ENCODE results near the gene TBC1D1.

The TBC1D1 gene

DNA sequence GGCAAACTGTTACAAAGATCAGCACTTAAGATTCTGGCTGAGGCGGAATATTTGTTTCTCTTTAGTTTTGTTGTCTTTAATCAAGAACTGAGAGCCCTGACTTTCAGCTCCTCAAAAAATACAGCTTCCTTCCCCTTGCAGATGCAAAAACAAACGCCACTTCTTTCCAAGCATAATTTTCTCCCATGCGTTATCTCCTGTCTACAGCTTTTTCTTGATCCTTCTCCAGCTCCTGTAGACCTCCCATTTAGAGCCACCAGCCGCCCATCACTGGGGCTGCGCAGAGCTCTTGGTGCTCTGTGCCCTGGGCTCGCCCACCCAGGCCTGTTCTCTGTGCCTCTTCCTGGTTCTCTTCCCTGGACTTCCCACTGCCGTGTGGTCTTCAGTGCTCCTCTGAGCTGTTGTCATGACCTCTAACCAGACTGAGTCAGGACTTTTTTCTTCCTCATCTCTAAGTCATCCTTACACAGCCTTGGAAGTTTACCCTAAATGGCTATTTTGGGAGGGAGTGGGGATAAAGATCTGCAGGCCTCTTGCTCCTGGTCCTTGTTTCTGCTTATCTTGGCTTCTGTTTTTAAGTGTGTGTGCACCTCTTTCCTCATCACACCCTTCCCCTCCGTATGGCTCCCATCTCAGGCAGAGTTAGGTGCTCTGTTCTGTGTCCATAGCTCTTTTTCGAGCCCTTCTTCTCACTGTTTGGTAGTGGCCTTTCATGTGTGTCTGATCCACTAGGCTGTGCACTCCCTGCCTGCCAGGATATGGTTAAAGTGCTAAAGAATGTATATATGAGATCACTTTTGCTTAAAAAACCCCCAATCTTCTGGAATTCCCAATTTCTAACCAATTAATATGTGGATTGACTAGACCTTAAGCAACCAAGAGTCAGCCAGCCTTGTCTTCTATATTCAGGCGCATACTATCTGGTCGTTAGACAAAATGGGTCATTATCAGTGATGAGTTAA lies 191.8 kb downstream of the TBC1D1 start:
- TF ChIP-seq, protein P1, sequence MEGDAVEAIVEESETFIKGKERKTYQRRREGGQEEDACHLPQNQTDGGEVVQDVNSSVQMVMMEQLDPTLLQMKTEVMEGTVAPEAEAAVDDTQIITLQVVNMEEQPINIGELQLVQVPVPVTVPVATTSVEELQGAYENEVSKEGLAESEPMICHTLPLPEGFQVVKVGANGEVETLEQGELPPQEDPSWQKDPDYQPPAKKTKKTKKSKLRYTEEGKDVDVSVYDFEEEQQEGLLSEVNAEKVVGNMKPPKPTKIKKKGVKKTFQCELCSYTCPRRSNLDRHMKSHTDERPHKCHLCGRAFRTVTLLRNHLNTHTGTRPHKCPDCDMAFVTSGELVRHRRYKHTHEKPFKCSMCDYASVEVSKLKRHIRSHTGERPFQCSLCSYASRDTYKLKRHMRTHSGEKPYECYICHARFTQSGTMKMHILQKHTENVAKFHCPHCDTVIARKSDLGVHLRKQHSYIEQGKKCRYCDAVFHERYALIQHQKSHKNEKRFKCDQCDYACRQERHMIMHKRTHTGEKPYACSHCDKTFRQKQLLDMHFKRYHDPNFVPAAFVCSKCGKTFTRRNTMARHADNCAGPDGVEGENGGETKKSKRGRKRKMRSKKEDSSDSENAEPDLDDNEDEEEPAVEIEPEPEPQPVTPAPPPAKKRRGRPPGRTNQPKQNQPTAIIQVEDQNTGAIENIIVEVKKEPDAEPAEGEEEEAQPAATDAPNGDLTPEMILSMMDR (IDR thresholded peaks at IDR 0.05; ENCODE audit: low read depth, low read length), result no peak
- H3K4me3 ChIP-seq (ENCODE audit: low read depth, low read length), result no peak overlapping the region

DNA sequence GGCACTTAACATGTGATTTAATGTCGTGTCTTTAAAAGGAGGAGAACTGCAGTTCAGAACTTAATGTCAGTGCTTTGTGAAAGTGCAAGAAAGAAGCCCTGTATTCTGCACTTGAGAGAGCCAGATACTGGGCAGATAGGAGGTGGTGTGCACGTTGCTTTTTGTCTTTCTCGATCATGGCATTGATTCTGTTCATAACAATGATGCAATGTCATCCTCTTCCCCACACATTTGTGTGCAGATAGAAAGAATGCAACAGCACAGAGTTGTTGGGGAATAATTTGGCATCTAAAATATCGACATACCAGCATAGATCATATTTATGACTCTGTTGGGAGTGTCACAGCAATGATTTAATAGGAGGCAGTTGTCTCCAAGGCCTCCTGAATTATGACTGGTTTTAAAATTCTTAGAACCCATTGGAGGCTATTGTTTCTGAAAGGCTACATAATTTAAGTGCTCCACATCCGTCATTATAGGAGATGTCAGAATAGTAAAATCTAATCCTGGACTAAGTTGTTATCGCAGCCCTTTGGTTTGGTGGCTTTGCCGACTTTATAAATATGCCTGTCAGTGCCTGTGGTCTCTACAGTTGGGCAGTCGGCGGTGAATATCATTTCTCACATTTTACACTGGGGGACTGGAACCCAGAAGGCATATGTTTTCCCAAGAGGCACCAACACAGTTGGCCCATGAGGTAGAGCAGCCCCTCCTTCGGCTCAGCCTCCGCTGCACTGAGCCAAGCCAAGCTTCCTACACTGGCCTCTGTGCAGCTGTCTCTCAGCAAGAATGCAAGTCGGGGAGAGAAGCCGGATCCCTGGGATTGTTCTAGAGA lies 194.2 kb downstream of the TBC1D1 start:
- H3K4me3 ChIP-seq (ENCODE audit: low read depth, low read length), result no peak overlapping the region
- TF ChIP-seq, protein P1 (IDR thresholded peaks at IDR 0.05; ENCODE audit: low read depth, low read length), result no peak

DNA sequence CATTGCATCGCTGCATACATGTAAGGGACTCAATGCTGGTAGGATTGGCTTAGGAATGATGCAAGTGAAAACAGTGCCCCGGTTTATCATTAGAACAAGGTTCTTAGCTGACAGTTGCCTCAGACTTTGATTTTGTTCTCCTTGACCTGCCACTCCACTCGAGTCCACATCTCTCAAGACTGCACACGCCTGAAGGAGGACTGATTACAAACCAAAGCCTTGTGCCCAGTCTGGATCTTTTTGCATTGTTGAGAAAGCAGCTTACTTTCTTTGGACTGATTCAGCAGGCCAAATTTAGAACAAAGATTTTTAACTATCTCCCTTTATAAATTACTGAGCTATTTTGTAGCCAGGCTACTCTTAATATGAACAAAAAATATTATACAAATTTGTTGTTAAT lies 194.9 kb downstream of the TBC1D1 start:
- TF ChIP-seq, protein P1 (IDR thresholded peaks at IDR 0.05; ENCODE audit: low read depth, low read length), result no peak

DNA sequence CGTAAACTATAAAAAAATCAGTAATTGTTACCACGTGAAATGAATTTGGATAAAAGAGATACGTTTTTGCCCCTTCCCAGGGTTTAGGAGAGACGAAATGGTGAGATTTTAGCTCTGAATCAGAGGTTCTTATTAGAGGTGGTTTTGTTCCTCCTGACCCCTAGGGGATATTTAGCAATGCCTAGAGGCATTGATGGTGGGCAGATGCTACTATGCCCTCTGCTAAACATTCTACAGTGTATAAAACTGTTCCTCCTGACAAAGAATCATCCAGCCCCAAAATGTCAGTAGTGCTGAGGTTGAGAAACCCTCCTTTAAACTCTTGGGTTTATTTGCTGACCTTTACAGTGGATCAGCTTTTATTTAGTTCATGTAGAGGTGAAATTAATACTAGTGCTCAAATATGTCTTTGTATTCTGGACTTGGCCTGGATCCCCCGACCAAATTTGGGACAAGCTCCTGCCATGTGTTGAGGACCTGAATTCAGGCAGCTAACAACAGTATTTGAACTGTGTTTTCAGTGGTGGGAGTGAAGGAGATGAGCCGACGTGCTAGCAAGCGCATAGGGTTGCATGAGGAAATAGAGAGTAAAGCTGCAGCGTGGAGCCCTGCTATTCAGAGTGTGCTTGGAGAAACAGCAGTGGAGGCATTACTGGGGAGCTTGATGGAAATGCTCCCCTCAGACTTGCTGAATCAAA lies 195.4 kb downstream of the TBC1D1 start:
- TF ChIP-seq, protein P1 (IDR thresholded peaks at IDR 0.05; ENCODE audit: low read depth, low read length), result no peak
- no peak overlapping the region for H3K4me3 ChIP-seq (ENCODE audit: low read depth, low read length)

More for the DNA sequence above, 194.9 kb downstream of the TBC1D1 start:
- no peak overlapping the region for H3K4me3 ChIP-seq (ENCODE audit: low read depth, low read length)

DNA sequence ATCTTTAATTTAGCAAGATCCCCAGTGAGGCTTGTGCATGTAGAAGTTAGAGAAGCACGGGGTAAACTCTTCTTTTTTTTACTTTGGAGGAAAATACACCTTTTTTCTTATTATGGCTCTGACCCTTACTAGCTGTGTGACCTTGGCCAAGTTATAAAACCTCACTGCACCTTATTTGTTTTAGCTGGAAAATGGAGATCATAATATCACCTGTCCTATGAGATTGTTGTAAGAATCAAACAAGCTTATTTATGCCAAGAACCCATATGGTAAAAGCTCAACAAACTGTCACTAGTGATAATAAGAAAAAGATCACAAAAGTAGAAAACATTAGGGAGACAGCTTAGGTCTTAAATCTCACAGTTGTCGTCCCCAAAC lies 196.0 kb downstream of the TBC1D1 start:
- no peak overlapping the region for H3K4me3 ChIP-seq (ENCODE audit: low read depth, low read length)
- TF ChIP-seq, protein P1 (IDR thresholded peaks at IDR 0.05; ENCODE audit: low read depth, low read length), result no peak

DNA sequence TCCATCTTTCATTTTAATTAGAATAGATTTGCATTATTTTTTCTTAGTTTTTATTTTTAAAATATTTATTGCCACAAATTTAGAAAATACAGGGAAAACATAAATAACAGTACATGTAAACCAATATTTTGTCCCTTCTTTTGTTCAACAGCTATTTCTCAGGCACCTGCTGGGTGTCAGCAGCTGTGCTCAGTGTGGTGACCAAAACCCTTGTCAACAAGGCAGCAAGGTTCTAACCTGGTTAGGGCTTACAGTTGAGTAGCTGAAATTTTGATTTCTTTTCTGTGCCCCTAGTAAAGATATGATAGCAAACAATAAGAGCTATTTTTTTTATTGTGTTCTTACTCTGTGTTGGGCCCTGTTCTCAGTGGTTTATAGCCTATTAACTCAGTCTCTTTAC lies 197.4 kb downstream of the TBC1D1 start:
- no peak overlapping the region for H3K4me3 ChIP-seq (ENCODE audit: low read depth, low read length)
- TF ChIP-seq, protein P1 (IDR thresholded peaks at IDR 0.05; ENCODE audit: low read depth, low read length), result no peak

All from WI38 (cell line).